Vagina (tissue), 2 donors: ENCODE results near the gene STIMATE. TPM values are rescaled to one million over a fixed set of nuclear protein-coding genes. Genes with fewer than 3 reads are reported as not detected.
A peak's percentile ranks its signal among the peaks of the same experiment; 100 is the strongest.

Experiments used
- DNase-seq, 2 donors: peaks; one replicate each; pipeline ENCODE4 v3.0.0-alpha.2; 2017; ENCODE audit errors: extremely low spot score in 2 of 2
- H3K27ac ChIP-seq: fragments of 200-600 bp; sonication (generic); one replicate; pipeline ENCODE4 v1.5.1; 2019
- H3K27me3 ChIP-seq: fragments of 200-600 bp; sonication (generic); one replicate; pipeline ENCODE4 v1.5.1; 2019
- H3K36me3 ChIP-seq, 2 donors: fragments of 200-600 bp; sonication (generic); one replicate each; pipeline ENCODE4 v1.5.1; 2017 to 2019
- H3K4me1 ChIP-seq: fragments of 200-600 bp; sonication (generic); one replicate; pipeline ENCODE4 v1.5.1; 2019
- H3K4me3 ChIP-seq, 2 donors: fragments of 200-600 bp; sonication (generic); 1 replicate in 1 of 2; 2 replicates in 1 of 2; pipeline ENCODE4 v1.5.1; 2016 to 2019
- H3K9me3 ChIP-seq: fragments of 200-600 bp; sonication (generic); one replicate; pipeline ENCODE4 v1.5.1; 2019
- POLR2A ChIP-seq, 2 donors: fragments of 450-650 bp; IDR thresholded peaks; one replicate each; pipeline ENCODE4 v1.6.1; 2017; ENCODE audit warnings: antibody characterized with exemption in 2 of 2, mild to moderate bottlenecking in 2 of 2, moderate library complexity in 2 of 2
- POLR2AphosphoS5 ChIP-seq, 2 donors: sonication (generic); formaldehyde crosslinking; IDR thresholded peaks; one replicate each; pipeline ENCODE4 v1.9.0; 2017; ENCODE audit warnings: antibody characterized with exemption in 2 of 2, mild to moderate bottlenecking in 2 of 2, low read depth in 1 of 2; ENCODE audit not compliant: insufficient read depth in 1 of 2
- intact Hi-C: fragments of 100-400 bp; cut with DNase I; formaldehyde crosslinking; loops from one replicate; pipeline ENCODE4 v1.15.1; 2023
- total RNA-seq: library from RNA; depleted of rRNA; stranded (reverse); fragments of >200 nt; gene quantifications from one replicate; pipeline ENCODE4 v1.2.3, GENCODE V29; 2016
- TF ChIP-seq, protein P1 (sequence below), 3 experiments: fragments of 450-650 bp in 2 of 3; fragments of 200-600 bp in 1 of 3; sonication (generic) in 1 of 3; IDR thresholded peaks; one replicate each; pipeline ENCODE4 v1.5.1; 2017 to 2019; ENCODE audit warnings: antibody characterized with exemption in 3 of 3, mild to moderate bottlenecking in 2 of 3, moderate library complexity in 2 of 3

The STIMATE gene
- total RNA-seq, 1 donor from 2014 or later: 12.5 TPM

DNA sequence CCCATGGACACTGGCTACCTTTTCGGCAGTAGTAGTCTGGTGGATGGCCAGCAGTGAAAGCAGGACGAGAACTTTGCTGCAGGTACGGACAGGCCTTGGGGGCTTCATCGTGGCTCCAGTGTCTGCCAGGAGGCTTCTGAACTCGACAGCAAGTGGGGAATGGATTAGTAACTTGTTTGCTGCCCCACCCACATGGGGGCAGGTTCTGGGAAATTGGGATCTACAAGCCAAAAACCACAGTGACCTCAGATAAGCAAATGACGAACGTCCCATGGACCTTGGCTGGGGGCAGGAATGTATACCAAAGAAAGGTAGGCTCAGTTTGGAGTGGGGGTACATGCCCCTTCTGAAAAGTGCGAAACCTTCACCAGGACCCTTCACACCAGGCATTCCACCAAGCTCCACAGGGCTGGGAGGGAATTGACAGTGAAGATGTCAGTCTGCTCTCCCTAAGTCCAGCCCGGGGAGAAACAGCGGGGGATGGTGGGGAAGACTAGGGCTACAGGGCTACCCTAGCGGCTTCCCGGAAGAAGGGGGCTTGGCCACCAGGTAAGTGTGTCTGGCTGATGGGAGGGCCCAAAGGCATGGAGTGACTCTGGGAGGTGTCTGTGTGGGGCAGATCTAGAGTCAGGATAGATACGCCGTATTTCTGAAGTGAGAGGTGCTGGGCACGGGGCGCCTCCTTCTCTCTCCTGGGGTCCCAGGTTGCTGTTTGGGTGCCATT lies 66.7 kb downstream of the STIMATE start, which contains the start of gene ITIH4:
TSS of gene ITIH4 (minus strand) at position 138 of the 724 bp plus-strand sequence. CDS start at position 108, 30 bp downstream.
- Histone ChIP-seq H3K27ac (peak within 1 kb of the TSS; percentile 47), H3K36me3 (no peaks in the 10 kb centered on the region), H3K4me1 (peaks cover 26% of the 10 kb centered on the region), H3K4me3 (no peak within 1 kb of the TSS), H3K9me3 (no peaks in the 10 kb centered on the region), H3K27me3 (no peaks in the 10 kb centered on the region)
- no peak for DNase-seq
- intact Hi-C loops: no loop called here
- TF ChIP-seq POLR2A (IDR thresholded peaks at IDR 0.05) (no peak), POLR2AphosphoS5 (IDR thresholded peaks at IDR 0.05; ENCODE audit: insufficient read depth in 1 of 2, low read depth in 1 of 2) (no peak)
- TF ChIP-seq, protein P1, sequence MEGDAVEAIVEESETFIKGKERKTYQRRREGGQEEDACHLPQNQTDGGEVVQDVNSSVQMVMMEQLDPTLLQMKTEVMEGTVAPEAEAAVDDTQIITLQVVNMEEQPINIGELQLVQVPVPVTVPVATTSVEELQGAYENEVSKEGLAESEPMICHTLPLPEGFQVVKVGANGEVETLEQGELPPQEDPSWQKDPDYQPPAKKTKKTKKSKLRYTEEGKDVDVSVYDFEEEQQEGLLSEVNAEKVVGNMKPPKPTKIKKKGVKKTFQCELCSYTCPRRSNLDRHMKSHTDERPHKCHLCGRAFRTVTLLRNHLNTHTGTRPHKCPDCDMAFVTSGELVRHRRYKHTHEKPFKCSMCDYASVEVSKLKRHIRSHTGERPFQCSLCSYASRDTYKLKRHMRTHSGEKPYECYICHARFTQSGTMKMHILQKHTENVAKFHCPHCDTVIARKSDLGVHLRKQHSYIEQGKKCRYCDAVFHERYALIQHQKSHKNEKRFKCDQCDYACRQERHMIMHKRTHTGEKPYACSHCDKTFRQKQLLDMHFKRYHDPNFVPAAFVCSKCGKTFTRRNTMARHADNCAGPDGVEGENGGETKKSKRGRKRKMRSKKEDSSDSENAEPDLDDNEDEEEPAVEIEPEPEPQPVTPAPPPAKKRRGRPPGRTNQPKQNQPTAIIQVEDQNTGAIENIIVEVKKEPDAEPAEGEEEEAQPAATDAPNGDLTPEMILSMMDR (IDR thresholded peaks at IDR 0.05): no peak

DNA sequence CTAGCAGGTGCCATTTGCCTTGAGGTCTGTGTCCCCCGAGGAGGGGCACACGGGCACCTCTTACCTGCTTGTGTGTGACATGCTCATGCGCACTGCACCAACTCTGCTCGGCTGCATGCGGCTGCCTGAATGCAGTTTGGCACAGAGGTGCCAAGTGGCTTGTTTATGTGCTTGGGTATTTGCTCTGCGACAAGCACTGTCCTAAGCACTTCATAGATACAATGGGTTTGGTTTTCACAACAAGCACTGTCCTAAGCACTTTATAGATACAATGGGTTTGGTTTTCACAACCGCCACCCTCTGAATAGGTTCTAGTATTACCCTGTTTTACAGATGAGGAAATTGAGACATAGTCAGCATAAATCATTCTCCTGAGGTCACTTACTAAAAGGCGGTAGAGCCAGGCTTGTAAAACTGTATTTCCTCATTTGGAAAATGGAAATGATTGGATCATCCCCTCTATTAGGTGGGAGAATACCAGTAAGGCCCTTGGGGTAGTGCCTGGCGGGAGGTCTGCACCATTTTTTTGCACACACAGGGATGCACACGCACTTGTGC lies 67.4 kb downstream of the STIMATE start:
- Histone ChIP-seq H3K9me3 (no peaks in the 10 kb centered on the region), H3K27ac (no peak overlapping the region), H3K4me1 (peaks cover 19% of the 10 kb centered on the region), H3K27me3 (no peaks in the 10 kb centered on the region), H3K36me3 (no peaks in the 10 kb centered on the region), H3K4me3 (no peak overlapping the region)
- no peak for DNase-seq
- TF ChIP-seq, protein P1 (IDR thresholded peaks at IDR 0.05): no peak
- TF ChIP-seq POLR2A (IDR thresholded peaks at IDR 0.05): no peak
- no peak for TF ChIP-seq POLR2AphosphoS5 (IDR thresholded peaks at IDR 0.05; ENCODE audit: insufficient read depth in 1 of 2, low read depth in 1 of 2)
- intact Hi-C loops: no loop called here

- no peak overlapping the region for H3K4me3 ChIP-seq
- H3K27ac ChIP-seq: no peak overlapping the region
- H3K27me3 ChIP-seq: no peaks in the 10 kb centered on the region
- DNase-seq: no peak
- intact Hi-C loops: no loop called here
- H3K9me3 ChIP-seq: no peaks in the 10 kb centered on the region
- TF ChIP-seq, protein P1 (IDR thresholded peaks at IDR 0.05): no peak
- TF ChIP-seq POLR2A (IDR thresholded peaks at IDR 0.05) (no peak), POLR2AphosphoS5 (IDR thresholded peaks at IDR 0.05; ENCODE audit: insufficient read depth in 1 of 2, low read depth in 1 of 2) (no peak)
- no peaks in the 10 kb centered on the region for H3K36me3 ChIP-seq
- H3K4me1 ChIP-seq: peaks cover 19% of the 10 kb centered on the region
Measured at GRCh38 chr3:52829482-52829881, 67.9 kb downstream of the STIMATE start.

DNA sequence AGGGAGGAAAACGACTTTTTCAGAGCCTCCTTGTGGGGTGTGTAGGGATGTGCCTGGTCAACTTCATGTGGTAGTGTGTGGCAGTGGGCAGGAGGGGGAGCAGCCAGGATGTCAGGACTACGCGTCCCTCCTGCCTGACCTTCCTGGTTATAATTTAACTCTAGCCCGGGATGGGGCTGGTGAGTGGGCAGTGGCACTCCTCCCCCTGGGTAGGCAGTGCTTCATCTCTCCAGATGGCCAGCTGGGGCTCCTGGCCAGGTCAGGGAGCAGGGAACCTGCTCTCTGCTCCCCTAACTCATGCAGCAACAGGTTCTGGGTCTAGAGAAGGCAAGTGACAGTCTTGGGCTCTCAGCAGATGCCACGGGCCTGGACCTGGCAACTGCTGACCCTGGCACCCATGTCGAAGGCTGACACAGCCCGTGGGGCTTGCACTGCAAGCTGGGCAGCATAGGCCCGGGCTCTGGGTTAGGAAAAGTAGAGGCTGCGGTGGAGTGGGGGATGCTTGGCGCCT lies 69.4 kb downstream of the STIMATE start:
- intact Hi-C loops: no loop called here
- no peak for DNase-seq
- Histone ChIP-seq H3K4me1 (peaks cover 19% of the 10 kb centered on the region), H3K4me3 (no peak overlapping the region), H3K9me3 (no peaks in the 10 kb centered on the region), H3K27me3 (no peaks in the 10 kb centered on the region), H3K27ac (no peak overlapping the region), H3K36me3 (no peaks in the 10 kb centered on the region)
- TF ChIP-seq POLR2A (IDR thresholded peaks at IDR 0.05) (no peak), POLR2AphosphoS5 (IDR thresholded peaks at IDR 0.05; ENCODE audit: insufficient read depth in 1 of 2, low read depth in 1 of 2) (no peak)
- TF ChIP-seq, protein P1 (IDR thresholded peaks at IDR 0.05): no peak

- TF ChIP-seq POLR2A (IDR thresholded peaks at IDR 0.05): no peak
- no peak for TF ChIP-seq POLR2AphosphoS5 (IDR thresholded peaks at IDR 0.05; ENCODE audit: insufficient read depth in 1 of 2, low read depth in 1 of 2)
- TF ChIP-seq, protein P1 (IDR thresholded peaks at IDR 0.05): no peak
- no peaks in the 10 kb centered on the region for H3K9me3 ChIP-seq
- no peak overlapping the region for H3K27ac ChIP-seq
- H3K4me3 ChIP-seq: no peak overlapping the region
- H3K27me3 ChIP-seq: no peaks in the 10 kb centered on the region
- peaks cover 19% of the 10 kb centered on the region for H3K4me1 ChIP-seq
- intact Hi-C loops: no loop called here
- no peaks in the 10 kb centered on the region for H3K36me3 ChIP-seq
- DNase-seq: no peak
Measured at GRCh38 chr3:52827441-52827840, 69.9 kb downstream of the STIMATE start.
